ENCODE measurements around the gene RAB20.

DNA sequence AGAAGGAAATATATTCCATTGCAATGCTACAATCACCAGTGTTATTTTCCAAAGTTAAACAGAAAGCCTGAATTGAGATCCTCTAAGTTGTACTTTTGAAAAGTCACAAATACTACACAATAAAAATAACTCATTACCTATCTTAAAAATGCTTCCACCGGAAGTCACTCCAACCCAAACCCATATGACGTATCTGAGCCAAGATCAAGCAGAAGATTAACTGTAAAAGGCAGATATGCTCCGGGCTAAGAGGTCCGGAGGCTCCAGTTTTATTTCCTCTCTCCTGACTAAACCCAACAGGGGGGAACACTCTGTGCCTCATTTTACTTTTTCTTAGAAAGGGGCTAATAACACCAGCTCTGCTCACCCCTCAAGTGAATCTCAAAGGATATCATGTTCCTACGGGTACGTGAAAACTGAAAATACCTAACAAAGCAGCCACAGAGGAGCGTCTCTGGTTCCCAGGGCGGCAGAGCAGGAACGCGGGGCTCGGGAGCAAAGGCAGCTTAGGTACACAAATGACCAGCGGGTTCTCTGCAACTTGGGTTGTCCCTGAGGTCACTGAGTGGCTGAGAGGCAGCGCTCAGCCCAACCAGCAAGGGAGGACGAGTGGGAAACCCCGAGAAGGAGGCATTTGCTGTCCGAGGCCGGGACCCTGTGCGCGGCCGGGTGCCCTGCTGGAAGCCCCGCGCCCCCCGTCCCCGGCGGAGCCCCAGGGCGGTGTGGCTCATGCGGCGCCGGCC lies 750 bp downstream of the RAB20 start:
- TF ChIP-seq EZH2 (IDR thresholded peaks at IDR 0.05; ENCODE audit: insufficient read depth, low read length) = no peak
- TF ChIP-seq, protein P1, sequence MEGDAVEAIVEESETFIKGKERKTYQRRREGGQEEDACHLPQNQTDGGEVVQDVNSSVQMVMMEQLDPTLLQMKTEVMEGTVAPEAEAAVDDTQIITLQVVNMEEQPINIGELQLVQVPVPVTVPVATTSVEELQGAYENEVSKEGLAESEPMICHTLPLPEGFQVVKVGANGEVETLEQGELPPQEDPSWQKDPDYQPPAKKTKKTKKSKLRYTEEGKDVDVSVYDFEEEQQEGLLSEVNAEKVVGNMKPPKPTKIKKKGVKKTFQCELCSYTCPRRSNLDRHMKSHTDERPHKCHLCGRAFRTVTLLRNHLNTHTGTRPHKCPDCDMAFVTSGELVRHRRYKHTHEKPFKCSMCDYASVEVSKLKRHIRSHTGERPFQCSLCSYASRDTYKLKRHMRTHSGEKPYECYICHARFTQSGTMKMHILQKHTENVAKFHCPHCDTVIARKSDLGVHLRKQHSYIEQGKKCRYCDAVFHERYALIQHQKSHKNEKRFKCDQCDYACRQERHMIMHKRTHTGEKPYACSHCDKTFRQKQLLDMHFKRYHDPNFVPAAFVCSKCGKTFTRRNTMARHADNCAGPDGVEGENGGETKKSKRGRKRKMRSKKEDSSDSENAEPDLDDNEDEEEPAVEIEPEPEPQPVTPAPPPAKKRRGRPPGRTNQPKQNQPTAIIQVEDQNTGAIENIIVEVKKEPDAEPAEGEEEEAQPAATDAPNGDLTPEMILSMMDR (IDR thresholded peaks at IDR 0.05; ENCODE audit: insufficient read depth, low read depth, low read length) = no peak

All from astrocyte (in vitro differentiated cells and primary cell).